ENCODE data around the gene EFTUD2. TPM values are rescaled to one million over a fixed set of nuclear protein-coding genes. Genes with fewer than 3 reads are reported as not detected.

Gene EFTUD2
- total and polyA plus RNA-seq, 2 of the 8 experiments (the other 6 are each of a cell fraction or from before 2014, with no cell fraction given), result 118 to 195 TPM

DNA sequence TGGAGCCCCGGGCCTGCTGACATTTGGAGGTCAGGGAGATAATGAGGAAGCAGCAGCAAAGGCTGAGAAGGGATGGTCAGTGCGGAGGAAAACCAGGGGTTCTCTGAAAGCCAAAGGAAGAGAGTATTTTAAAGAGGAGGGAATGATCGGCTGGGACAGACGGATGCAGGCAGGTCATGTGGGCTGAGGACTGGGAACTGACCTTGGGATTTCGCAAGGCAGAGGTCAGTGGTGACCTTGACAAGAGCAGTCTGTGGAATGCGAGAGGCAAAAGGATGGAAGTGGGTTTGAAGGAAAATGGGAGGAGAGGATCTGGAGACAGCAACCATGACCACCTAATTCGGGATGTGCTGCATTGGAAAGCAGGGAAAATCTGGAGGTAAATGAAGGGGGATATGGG is 10.2 kb downstream of the EFTUD2 start:
- H3K14ac ChIP-seq (ENCODE audit: insufficient read length), result no peak overlapping the region
- DNase-seq (ENCODE audit: low read depth in 1 of 2, low spot score in 2 of 2), result no peak
- no peaks in the 10 kb centered on the region for H3K4me1 ChIP-seq (replicated peaks in 1 of 4; ENCODE audit: control insufficient read depth in 3 of 4, insufficient read depth in 4 of 4, low read length in 3 of 4)
- WGBS, 2 experiments (ENCODE audit: extremely low coverage in 1 of 2, insufficient coverage in 1 of 2, insufficient read length in 1 of 2, insufficient replicate concordance in 2 of 2, low coverage in 1 of 2, low lambda C conversion rate in 2 of 2, missing lambda C conversion rate in 1 of 2), result 90% methylated on average over 7 of the region's 7 CpGs; no CpG with 5 or more reads in 1 of the 2 experiments
- TF ChIP-seq NANOG (IDR thresholded peaks at IDR 0.05; ENCODE audit: insufficient read depth, low read depth, low read length, poor library complexity, severe bottlenecking), result no peak
- TF ChIP-seq CEBPB (IDR thresholded peaks at IDR 0.05; ENCODE audit: low read depth, low read length), result 0 out of 2 replicates have a peak, but pooled peaks have one; percentile 17
- no peak overlapping the region for H2BK12ac ChIP-seq (ENCODE audit: low read depth, low read length)
- no peak overlapping the region for H3K56ac ChIP-seq (replicated peaks; ENCODE audit: insufficient read length, low read depth, low read length)
- H3K4me2 ChIP-seq (ENCODE audit: insufficient read depth in 1 of 2, low read depth in 2 of 2, low read length in 2 of 2), result no peak overlapping the region
- H3K4ac ChIP-seq (replicated peaks; ENCODE audit: insufficient read length, low read depth, low read length), result no peak overlapping the region
- no peak overlapping the region for H2AK5ac ChIP-seq (ENCODE audit: low read depth, low read length)
- H3K27me3 ChIP-seq (replicated peaks in 1 of 4; ENCODE audit: control insufficient read depth in 3 of 4, extremely low read depth in 1 of 4, insufficient read depth in 3 of 4, low read length in 3 of 4), result no peaks in the 10 kb centered on the region
- ChIA-PET POLR2A (ENCODE audit: partially characterized antibody) (interaction anchor here (0.9 to 1.0 kb wide), 2 partner anchors 7 to 10 kb away, joined by 3 read pairs; no protein-coding TSS in a partner anchor), CTCF (ENCODE audit: partially characterized antibody) (interaction anchor here (1.0 to 1.4 kb wide), 2 partner anchors 8 to 131 kb away, joined by 3 to 4 read pairs; no protein-coding TSS in a partner anchor)
- peaks cover 2% of the 10 kb centered on the region; the same call in 1 of the 2 replicates for H3K79me1 ChIP-seq (ENCODE audit: low read depth, low read length)
- no peak overlapping the region for H2AFZ ChIP-seq (ENCODE audit: low read length)
- H2BK20ac ChIP-seq (ENCODE audit: low read length), result no peak overlapping the region
- FAIRE-seq, result no peak
- H2BK5ac ChIP-seq (ENCODE audit: low read depth, low read length), result no peak overlapping the region
- H2BK120ac ChIP-seq (replicated peaks; ENCODE audit: low read depth, low read length), result no peak overlapping the region
- H3K18ac ChIP-seq (ENCODE audit: extremely low read depth, low read length), result no peak overlapping the region
- H3K9ac ChIP-seq (replicated peaks in 1 of 4; ENCODE audit: extremely low read depth in 1 of 4, low read depth in 3 of 4, low read length in 3 of 4), result no peak overlapping the region
- H3K4me3 ChIP-seq (ENCODE audit: extremely low read depth in 1 of 4, insufficient read depth in 2 of 4, low read depth in 3 of 4, low read length in 4 of 4), result no peak overlapping the region
- H4K5ac ChIP-seq (ENCODE audit: insufficient read length, low read depth, low read length), result no peak overlapping the region
- H4K8ac ChIP-seq (ENCODE audit: extremely low read depth, insufficient read depth, low read length), result no peak overlapping the region
- H2BK15ac ChIP-seq (ENCODE audit: low read length), result no peak overlapping the region
- H3K23me2 ChIP-seq (ENCODE audit: low read depth, low read length), result no peaks in the 10 kb centered on the region
- H3K79me2 ChIP-seq (ENCODE audit: control insufficient read depth in 1 of 2, insufficient read depth in 2 of 2, low read length in 2 of 2), result peaks cover 0 to 47% of the 10 kb centered on the region in 2 experiments; a peak in 2 of 4 replicates
- H4K20me1 ChIP-seq (replicated peaks in 1 of 2; ENCODE audit: control insufficient read depth in 1 of 2, insufficient read depth in 2 of 2, low read length in 2 of 2), result peaks cover 3 to 9% of the 10 kb centered on the region in 2 experiments
- H3K9me3 ChIP-seq (ENCODE audit: insufficient read depth in 2 of 2, low read depth in 1 of 2, low read length in 1 of 2), result no peaks in the 10 kb centered on the region
- H3K27ac ChIP-seq (ENCODE audit: low read depth, low read length), result no peak overlapping the region
- no peak overlapping the region for H4K91ac ChIP-seq (replicated peaks; ENCODE audit: insufficient read length, low read length)
- H3K36me3 ChIP-seq (ENCODE audit: control insufficient read depth in 2 of 4, insufficient read depth in 4 of 4, low read length in 3 of 4), result peaks cover 14 to 51% (median 32%) of the 10 kb centered on the region in 4 experiments
- no peak overlapping the region for H3K23ac ChIP-seq (ENCODE audit: insufficient read length)
